HCT116 (cell line): ENCODE data around the gene PAX2. TPM values are rescaled to one million over a fixed set of nuclear protein-coding genes. Genes with fewer than 3 reads are reported as not detected.

Experiments
- ATAC-seq: fragments of 200-7000 bp; cut with Tn5 transposase; 2 replicates; pipeline ENCODE4 v1.9.1; 2020; ENCODE audit warnings: mild to moderate bottlenecking, moderate library complexity
- BruUV-seq: library from RNA; stranded (reverse); fragments of 400-500 nt; replicated peaks from 2 replicates; lab custom pipeline; 2021; lab: Mats Ljungman, UMichigan
- CTCF ChIA-PET: fragments of 300-600 bp; sonication (Branson Sonifier 250); formaldehyde crosslinking; loops from one replicate; lab custom pipeline; 2021; ENCODE audit warnings: antibody characterized with exemption; lab: Charles Lee
- POLR2A ChIA-PET: fragments of 300-600, 350-600 bp; sonication (Branson Sonifier 250); formaldehyde crosslinking; loops from one replicate; lab custom pipeline; 2021; ENCODE audit warnings: antibody characterized with exemption; lab: Charles Lee
- RAD21 ChIA-PET, 2 experiments: fragments of 300-600 bp; sonication (Branson Sonifier 250); formaldehyde crosslinking; loops; one replicate each; lab custom pipeline; 2023; ENCODE audit warnings: low total read pairs in 2 of 2; ENCODE audit not compliant: uncharacterized antibody in 2 of 2, unreplicated experiment in 2 of 2, low non-redundant PET in 1 of 2; lab: Charles Lee
- DNase-seq: peaks from one replicate; pipeline ENCODE4 v3.0.0-alpha.2; 2010; ENCODE audit warnings: low read depth, low spot score
- H2AFZ ChIP-seq: fragments of 200-600 bp; shearing (Covaris generic), sonication (generic); 2 replicates; pipeline ENCODE4 v1.6.1; 2017; ENCODE audit warnings: low read depth, mixed run types, mixed read lengths, antibody characterized with exemption, low read length; ENCODE audit not compliant: poor library complexity, severe bottlenecking
- H3K27ac ChIP-seq: 2 replicates; pipeline ENCODE4 v1.5.1; 2012; ENCODE audit warnings: low read depth, low read length
- H3K27me3 ChIP-seq: fragments of 200-600 bp; sonication (generic); 2 replicates; pipeline ENCODE4 v1.6.1; 2016; ENCODE audit warnings: mixed run types, low read length, mixed read lengths; ENCODE audit not compliant: insufficient read depth
- H3K36me3 ChIP-seq, 2 experiments: fragments of 200-500 bp in 1 of 2; fragments of 200-600 bp in 1 of 2; sonication (Bioruptor generic) in 1 of 2; sonication (generic) in 1 of 2; 2 replicates each; pipeline versions ENCODE4 v1.5.1 to v1.6.1; 2014 to 2016; ENCODE audit warnings: low read length in 2 of 2, inconsistent platforms in 1 of 2, mixed read lengths in 1 of 2, mixed run types in 1 of 2; ENCODE audit not compliant: insufficient read depth in 2 of 2, control insufficient read depth in 1 of 2
- H3K4me1 ChIP-seq, 2 experiments: fragments of 200-600 bp in 1 of 2; sonication (generic) in 1 of 2; 2 replicates each; pipeline versions ENCODE4 v1.5.1 to v1.6.1; 2012 to 2017; ENCODE audit warnings: low read length in 2 of 2, inconsistent platforms in 1 of 2, mild to moderate bottlenecking in 1 of 2, mixed read lengths in 1 of 2, mixed run types in 1 of 2, moderate library complexity in 1 of 2; ENCODE audit not compliant: insufficient read depth in 2 of 2, control insufficient read depth in 1 of 2
- H3K4me2 ChIP-seq: fragments of 200-600 bp; sonication (generic); 2 replicates; pipeline ENCODE4 v1.6.1; 2017; ENCODE audit warnings: mixed run types, low read length, mixed read lengths
- H3K4me3 ChIP-seq, 2 experiments: fragments of 200-600 bp in 1 of 2; sonication (generic) in 1 of 2; replicated peaks in 1 of 2; 2 replicates each; pipeline ENCODE4 v1.5.1; 2011 to 2016; ENCODE audit warnings: low read length in 2 of 2, control low read depth in 1 of 2, low read depth in 1 of 2, mild to moderate bottlenecking in 1 of 2, mixed read lengths in 1 of 2, mixed run types in 1 of 2
- H3K79me2 ChIP-seq: fragments of 200-600 bp; sonication (generic); 2 replicates; pipeline ENCODE4 v1.6.1; 2017; ENCODE audit warnings: mild to moderate bottlenecking, mixed run types, low read length, moderate library complexity, mixed read lengths; ENCODE audit not compliant: insufficient read depth
- H3K9ac ChIP-seq: fragments of 200-600 bp; sonication (generic); 2 replicates; pipeline ENCODE4 v1.6.1; 2016; ENCODE audit warnings: low read length, mixed read lengths
- H3K9me2 ChIP-seq: fragments of 200-600 bp; sonication (generic), shearing (Covaris generic); 2 replicates; pipeline ENCODE4 v1.6.1; 2017; ENCODE audit warnings: mixed run types, mild to moderate bottlenecking, moderate library complexity; ENCODE audit not compliant: insufficient read depth
- H3K9me3 ChIP-seq, 2 experiments: fragments of 200-500 bp in 1 of 2; fragments of 200-600 bp in 1 of 2; sonication (Bioruptor generic) in 1 of 2; sonication (generic) in 1 of 2; 2 replicates each; pipeline ENCODE4 v1.6.1; 2014 to 2017; ENCODE audit warnings: low read length in 2 of 2, mixed read lengths in 2 of 2, inconsistent platforms in 1 of 2, low read depth in 1 of 2, mild to moderate bottlenecking in 1 of 2, mixed run types in 1 of 2, moderate library complexity in 1 of 2; ENCODE audit not compliant: control insufficient read depth in 1 of 2, insufficient read depth in 1 of 2
- H4K20me1 ChIP-seq: fragments of 200-600 bp; sonication (generic), shearing (Covaris generic); 2 replicates; pipeline ENCODE4 v1.6.1; 2017; ENCODE audit warnings: mixed run types, mild to moderate bottlenecking, moderate library complexity; ENCODE audit not compliant: insufficient read depth
- CBX3 ChIP-seq: IDR thresholded peaks from 2 replicates; pipeline ENCODE4 v1.6.1; 2012; ENCODE audit warnings: low read depth
- CEBPB ChIP-seq: IDR thresholded peaks from 2 replicates; pipeline ENCODE4 v1.6.1; 2012; ENCODE audit warnings: low read depth
- EGR1 ChIP-seq: IDR thresholded peaks from 2 replicates; pipeline ENCODE4 v1.6.1; 2012; ENCODE audit warnings: low read depth
- ELF1 ChIP-seq: IDR thresholded peaks from 2 replicates; pipeline ENCODE4 v1.6.1; 2012; ENCODE audit warnings: low read depth, borderline replicate concordance
- EZH2 ChIP-seq: fragments of 200-600 bp; sonication (generic); IDR thresholded peaks from 2 replicates; pipeline ENCODE4 v1.6.1; 2017; ENCODE audit warnings: antibody characterized with exemption, mixed run types
- FOSL1 ChIP-seq: IDR thresholded peaks from 2 replicates; pipeline ENCODE4 v1.6.1; 2012; ENCODE audit warnings: low read depth
- JUND ChIP-seq: IDR thresholded peaks from 2 replicates; pipeline ENCODE4 v1.6.1; 2012
- POLR2A ChIP-seq: IDR thresholded peaks from 2 replicates; pipeline ENCODE4 v1.7.0; 2011; ENCODE audit warnings: borderline replicate concordance; ENCODE audit not compliant: insufficient read depth, insufficient read length; ENCODE audit errors: extremely low read depth
- POLR2AphosphoS5 ChIP-seq: IDR thresholded peaks from 2 replicates; pipeline ENCODE4 v1.6.1; 2011; ENCODE audit warnings: mild to moderate bottlenecking, low read depth, low read length, moderate library complexity
- RAD21 ChIP-seq: IDR thresholded peaks from 2 replicates; pipeline ENCODE4 v1.6.1; 2012; ENCODE audit warnings: low read depth, mild to moderate bottlenecking
- SIN3A ChIP-seq: IDR thresholded peaks from 2 replicates; pipeline ENCODE4 v1.6.1; 2012; ENCODE audit warnings: low read depth
- SP1 ChIP-seq: IDR thresholded peaks from 2 replicates; pipeline ENCODE4 v1.6.1; 2012; ENCODE audit warnings: low read depth
- SRF ChIP-seq: IDR thresholded peaks from 2 replicates; pipeline ENCODE4 v1.6.1; 2012; ENCODE audit warnings: low read depth
- TCF7L2 ChIP-seq: IDR thresholded peaks from 2 replicates; pipeline ENCODE4 v1.7.0; 2011; ENCODE audit warnings: borderline replicate concordance, inconsistent platforms; ENCODE audit not compliant: insufficient read depth, insufficient read length; ENCODE audit errors: extremely low read depth
- ZFX ChIP-seq: fragments of 450-650 bp; IDR thresholded peaks from 2 replicates; pipeline ENCODE4 v1.6.1; 2017
- ZNF274 ChIP-seq: fragments of 200-500 bp; sonication (Bioruptor generic); IDR thresholded peaks from 2 replicates; pipeline ENCODE4 v1.6.1; 2014; ENCODE audit warnings: mild to moderate bottlenecking, low read depth, low read length, inconsistent platforms
- intact Hi-C: fragments of 100-400 bp; cut with micrococcal nuclease; formaldehyde crosslinking; loops from 2 replicates; pipeline ENCODE4 v1.10.0; 2022
- total RNA-seq: library from RNA; stranded (reverse); gene quantifications from one replicate; pipeline ENCODE4 v1.2.1, GENCODE V29; 2021; ENCODE audit not compliant: unreplicated experiment
- TF ChIP-seq, protein P1 (sequence below): IDR thresholded peaks from 2 replicates; pipeline ENCODE4 v1.6.1; 2012
- TF ChIP-seq, protein P2 (sequence below): IDR thresholded peaks from 2 replicates; pipeline ENCODE4 v1.6.1; 2011; ENCODE audit warnings: mild to moderate bottlenecking, low read length, moderate library complexity; ENCODE audit not compliant: insufficient replicate concordance; ENCODE audit errors: extremely low read depth
- TF ChIP-seq, protein P3 (sequence below), 3 experiments: fragments of 200-600 bp in 1 of 3; sonication (generic) in 1 of 3; IDR thresholded peaks in 2 of 3; conservative IDR thresholded peaks in 1 of 3; 2 replicates each; pipeline ENCODE4 v1.5.1; 2012 to 2017; ENCODE audit warnings: low read depth in 2 of 3, low read length in 2 of 3, antibody characterized with exemption in 1 of 3, borderline replicate concordance in 1 of 3, control low read depth in 1 of 3, mild to moderate bottlenecking in 1 of 3, mixed read lengths in 1 of 3, mixed run types in 1 of 3, moderate library complexity in 1 of 3; ENCODE audit not compliant: insufficient read depth in 1 of 3

The PAX2 gene
- total RNA-seq, 1 experiment from 2014 or later: 5.0 TPM

GRCh38 chr10:100735337-100736143, 9.8 kb upstream of the PAX2 start:
- no peaks in the 10 kb centered on the region for H3K9me2 ChIP-seq
- H3K9ac ChIP-seq: no peak overlapping the region
- H3K27me3 ChIP-seq: no peaks in the 10 kb centered on the region
- TF ChIP-seq, protein P1, sequence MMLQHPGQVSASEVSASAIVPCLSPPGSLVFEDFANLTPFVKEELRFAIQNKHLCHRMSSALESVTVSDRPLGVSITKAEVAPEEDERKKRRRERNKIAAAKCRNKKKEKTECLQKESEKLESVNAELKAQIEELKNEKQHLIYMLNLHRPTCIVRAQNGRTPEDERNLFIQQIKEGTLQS: no peak
- TF ChIP-seq JUND (no peak), TCF7L2 (no peak), ZFX (no peak), CEBPB (no peak), CBX3 (no peak), FOSL1 (no peak), RAD21 (no peak), POLR2A (no peak), EGR1 (no peak), POLR2AphosphoS5 (no peak), SP1 (no peak), EZH2 (no peak), SRF (no peak), ZNF274 (no peak), ELF1 (no peak), SIN3A (no peak)
- TF ChIP-seq, protein P2, sequence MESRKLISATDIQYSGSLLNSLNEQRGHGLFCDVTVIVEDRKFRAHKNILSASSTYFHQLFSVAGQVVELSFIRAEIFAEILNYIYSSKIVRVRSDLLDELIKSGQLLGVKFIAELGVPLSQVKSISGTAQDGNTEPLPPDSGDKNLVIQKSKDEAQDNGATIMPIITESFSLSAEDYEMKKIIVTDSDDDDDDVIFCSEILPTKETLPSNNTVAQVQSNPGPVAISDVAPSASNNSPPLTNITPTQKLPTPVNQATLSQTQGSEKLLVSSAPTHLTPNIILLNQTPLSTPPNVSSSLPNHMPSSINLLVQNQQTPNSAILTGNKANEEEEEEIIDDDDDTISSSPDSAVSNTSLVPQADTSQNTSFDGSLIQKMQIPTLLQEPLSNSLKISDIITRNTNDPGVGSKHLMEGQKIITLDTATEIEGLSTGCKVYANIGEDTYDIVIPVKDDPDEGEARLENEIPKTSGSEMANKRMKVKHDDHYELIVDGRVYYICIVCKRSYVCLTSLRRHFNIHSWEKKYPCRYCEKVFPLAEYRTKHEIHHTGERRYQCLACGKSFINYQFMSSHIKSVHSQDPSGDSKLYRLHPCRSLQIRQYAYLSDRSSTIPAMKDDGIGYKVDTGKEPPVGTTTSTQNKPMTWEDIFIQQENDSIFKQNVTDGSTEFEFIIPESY: no peak
- TF ChIP-seq, protein P3, sequence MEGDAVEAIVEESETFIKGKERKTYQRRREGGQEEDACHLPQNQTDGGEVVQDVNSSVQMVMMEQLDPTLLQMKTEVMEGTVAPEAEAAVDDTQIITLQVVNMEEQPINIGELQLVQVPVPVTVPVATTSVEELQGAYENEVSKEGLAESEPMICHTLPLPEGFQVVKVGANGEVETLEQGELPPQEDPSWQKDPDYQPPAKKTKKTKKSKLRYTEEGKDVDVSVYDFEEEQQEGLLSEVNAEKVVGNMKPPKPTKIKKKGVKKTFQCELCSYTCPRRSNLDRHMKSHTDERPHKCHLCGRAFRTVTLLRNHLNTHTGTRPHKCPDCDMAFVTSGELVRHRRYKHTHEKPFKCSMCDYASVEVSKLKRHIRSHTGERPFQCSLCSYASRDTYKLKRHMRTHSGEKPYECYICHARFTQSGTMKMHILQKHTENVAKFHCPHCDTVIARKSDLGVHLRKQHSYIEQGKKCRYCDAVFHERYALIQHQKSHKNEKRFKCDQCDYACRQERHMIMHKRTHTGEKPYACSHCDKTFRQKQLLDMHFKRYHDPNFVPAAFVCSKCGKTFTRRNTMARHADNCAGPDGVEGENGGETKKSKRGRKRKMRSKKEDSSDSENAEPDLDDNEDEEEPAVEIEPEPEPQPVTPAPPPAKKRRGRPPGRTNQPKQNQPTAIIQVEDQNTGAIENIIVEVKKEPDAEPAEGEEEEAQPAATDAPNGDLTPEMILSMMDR (IDR thresholded peaks at IDR 0.05 in 2 of 3, conservative IDR thresholded peaks at IDR 0.05 in 1 of 3; ENCODE audit: borderline replicate concordance in 1 of 3, insufficient read depth in 1 of 3, low read depth in 2 of 3, low read length in 2 of 3): no peak
- TF ChIP-seq, all 23 proteins: peak for 0
- ChIA-PET CTCF (no interaction called here), RAD21 (no interaction called here), POLR2A (no interaction called here)
- Histone ChIP-seq H3K4me1 (peaks cover 12 to 14% of the 10 kb centered on the region in 2 experiments), H3K79me2 (no peaks in the 10 kb centered on the region), H3K4me2 (no peak overlapping the region), H2AFZ (no peak overlapping the region), H3K4me3 (no peak overlapping the region), H4K20me1 (no peaks in the 10 kb centered on the region), H3K36me3 (no peaks in the 10 kb centered on the region), H3K9me3 (no peaks in the 10 kb centered on the region), H3K27ac (no peak overlapping the region)
- no peak for DNase-seq
- ATAC-seq: no peak
- intact Hi-C loops: no loop called here
- BruUV-seq: no TSS peak
